Neural progenitor cell (in vitro differentiated cells): ENCODE measurements around the gene MAML3.

ENCODE experiments used
- CTCF ChIP-seq: fragments of 200-600 bp; sonication (generic); IDR thresholded peaks from 2 replicates; pipeline ENCODE4 v1.5.1; 2017; ENCODE audit warnings: antibody characterized with exemption, mild to moderate bottlenecking
- EZH2phosphoT487 ChIP-seq: fragments of 200-600 bp; sonication (generic); IDR thresholded peaks from 2 replicates; pipeline ENCODE4 v1.6.1; 2017; ENCODE audit warnings: antibody characterized with exemption

GRCh38 chr4:139840773-139841172, 313.2 kb downstream of the MAML3 start:
- TF ChIP-seq CTCF (no peak), EZH2phosphoT487 (no peak)
